GM18873 (cell line): ENCODE data around the gene RNF207.

Experiments used
- ATAC-seq: cut with Tn5 transposase; IDR thresholded peaks from one replicate; pipeline ENCODE4 v1.9.1; 2021; ENCODE audit warnings: mild to moderate bottlenecking, moderate library complexity, moderate number of reproducible peaks; ENCODE audit not compliant: unreplicated experiment, low FRiP score

RNF207 gene

GRCh38 chr1:6174621-6175410 lies 31.1 kb upstream of the RNF207 start:
- no peak for ATAC-seq

GRCh38 chr1:6175411-6175828 lies 30.5 kb upstream of the RNF207 start:
- no peak for ATAC-seq

- no peak for ATAC-seq
Observed at GRCh38 chr1:6176779-6177178, 29.1 kb upstream of the RNF207 start.

- no peak for ATAC-seq
Observed at GRCh38 chr1:6177681-6178380, 28.1 kb upstream of the RNF207 start.

- ATAC-seq = no peak
Observed at GRCh38 chr1:6178751-6179563, 27.0 kb upstream of the RNF207 start.

- no peak for ATAC-seq
Observed at GRCh38 chr1:6179564-6180175, 26.2 kb upstream of the RNF207 start.

- ATAC-seq = no peak
Observed at GRCh38 chr1:6180268-6180706, 25.6 kb upstream of the RNF207 start, which contains the start of gene CHD5. CHD5 (minus strand) TSS chr1:6180321; CDS start chr1:6180023, 298 bp downstream.

- no peak for ATAC-seq
Observed at GRCh38 chr1:6180707-6181311, 25.1 kb upstream of the RNF207 start.

GRCh38 chr1:6181347-6181770 lies 24.6 kb upstream of the RNF207 start:
- ATAC-seq = no peak

- ATAC-seq = no peak
Observed at GRCh38 chr1:6183520-6183989, 22.4 kb upstream of the RNF207 start.

GRCh38 chr1:6184083-6184783 lies 21.7 kb upstream of the RNF207 start:
- no peak for ATAC-seq

GRCh38 chr1:6185151-6185550 lies 20.8 kb upstream of the RNF207 start:
- no peak for ATAC-seq

GRCh38 chr1:6185635-6186382 lies 20.1 kb upstream of the RNF207 start:
- ATAC-seq = no peak

- ATAC-seq = no peak
Observed at GRCh38 chr1:6188466-6188865, 17.5 kb upstream of the RNF207 start.

- ATAC-seq = no peak
Observed at GRCh38 chr1:6191968-6192367, 14.0 kb upstream of the RNF207 start.

- ATAC-seq = no peak
Observed at GRCh38 chr1:6197746-6198427, 8.0 kb upstream of the RNF207 start.

GRCh38 chr1:6198646-6199297 lies 7.1 kb upstream of the RNF207 start:
- peak; percentile 11 for ATAC-seq
